Rectal smooth muscle tissue (tissue), 1 donor: Measurements from ENCODE around the gene LRP2.

ENCODE experiments used
- H3K27ac ChIP-seq: one replicate; pipeline ENCODE4 v1.7.0; 2013; ENCODE audit warnings: low read depth, low read length, inconsistent platforms
- H3K27me3 ChIP-seq: one replicate; pipeline ENCODE4 v1.7.0; 2013; ENCODE audit warnings: low read length; ENCODE audit not compliant: control insufficient read depth, insufficient read depth
- H3K36me3 ChIP-seq: one replicate; pipeline ENCODE4 v1.7.0; 2013; ENCODE audit warnings: low read length; ENCODE audit not compliant: control insufficient read depth, insufficient read depth
- H3K4me1 ChIP-seq: one replicate; pipeline ENCODE4 v1.7.0; 2013; ENCODE audit warnings: low read length; ENCODE audit not compliant: control insufficient read depth, insufficient read depth
- H3K4me3 ChIP-seq: one replicate; pipeline ENCODE4 v1.7.0; 2013; ENCODE audit warnings: low read length
- H3K9ac ChIP-seq: one replicate; pipeline ENCODE4 v1.7.0; 2013; ENCODE audit warnings: low read length

LRP2 gene

GRCh38 chr2:169205176-169205575 is 157.2 kb downstream of the LRP2 start:
- H3K4me1 ChIP-seq = no peaks in the 10 kb centered on the region
- no peak overlapping the region for H3K27ac ChIP-seq
- H3K36me3 ChIP-seq = no peaks in the 10 kb centered on the region
- no peak overlapping the region for H3K4me3 ChIP-seq
- H3K9ac ChIP-seq = no peak overlapping the region
- H3K27me3 ChIP-seq = no peaks in the 10 kb centered on the region

- H3K4me3 ChIP-seq = no peak overlapping the region
- no peaks in the 10 kb centered on the region for H3K4me1 ChIP-seq
- no peaks in the 10 kb centered on the region for H3K36me3 ChIP-seq
- H3K27ac ChIP-seq = no peak overlapping the region
- H3K27me3 ChIP-seq = no peaks in the 10 kb centered on the region
- H3K9ac ChIP-seq = no peak overlapping the region
Measured at GRCh38 chr2:169203952-169204351, 158.4 kb downstream of the LRP2 start.

GRCh38 chr2:169200756-169201155 is 161.6 kb downstream of the LRP2 start:
- no peak overlapping the region for H3K4me3 ChIP-seq
- no peaks in the 10 kb centered on the region for H3K4me1 ChIP-seq
- H3K36me3 ChIP-seq = no peaks in the 10 kb centered on the region

GRCh38 chr2:169193618-169194017 is 168.7 kb downstream of the LRP2 start:
- no peaks in the 10 kb centered on the region for H3K36me3 ChIP-seq
- H3K4me3 ChIP-seq = no peak overlapping the region
- no peaks in the 10 kb centered on the region for H3K4me1 ChIP-seq
- H3K9ac ChIP-seq = no peak overlapping the region
- H3K27ac ChIP-seq = no peak overlapping the region
- no peaks in the 10 kb centered on the region for H3K27me3 ChIP-seq

More at GRCh38 chr2:169200756-169201155, 161.6 kb downstream of the LRP2 start:
- Histone ChIP-seq H3K27ac (no peak overlapping the region), H3K27me3 (no peaks in the 10 kb centered on the region), H3K9ac (no peak overlapping the region)

- Histone ChIP-seq H3K4me1 (no peaks in the 10 kb centered on the region), H3K9ac (no peak overlapping the region), H3K27ac (no peak overlapping the region), H3K36me3 (no peaks in the 10 kb centered on the region), H3K27me3 (no peaks in the 10 kb centered on the region), H3K4me3 (no peak overlapping the region)
Measured at GRCh38 chr2:169190197-169190775, 172.0 kb downstream of the LRP2 start.

- Histone ChIP-seq H3K36me3 (no peaks in the 10 kb centered on the region), H3K27ac (no peak overlapping the region), H3K4me1 (no peaks in the 10 kb centered on the region), H3K27me3 (no peaks in the 10 kb centered on the region), H3K9ac (no peak overlapping the region), H3K4me3 (no peak overlapping the region)
Measured at GRCh38 chr2:169189132-169189531, 173.2 kb downstream of the LRP2 start.

DNA sequence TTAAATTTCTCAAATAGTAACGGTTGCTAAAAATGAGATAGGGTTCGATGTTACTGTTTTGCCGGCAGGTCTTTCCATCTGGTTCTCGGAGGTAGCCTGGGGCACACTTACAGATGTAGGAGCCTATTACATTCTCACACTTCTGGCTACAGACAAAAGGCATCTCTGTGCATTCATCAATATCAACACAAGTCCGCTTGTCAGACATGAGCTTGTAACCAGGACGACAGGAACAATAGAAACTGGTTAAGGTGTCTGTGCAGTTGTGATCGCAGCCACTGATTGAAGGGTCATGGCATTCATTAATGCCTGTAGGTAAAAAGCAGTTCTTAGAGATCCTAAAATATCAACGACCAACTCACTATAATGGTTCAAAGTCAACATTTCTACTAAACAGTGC is 176.6 kb downstream of the LRP2 start:
- Histone ChIP-seq H3K36me3 (no peaks in the 10 kb centered on the region), H3K27me3 (no peaks in the 10 kb centered on the region), H3K27ac (no peak overlapping the region), H3K4me1 (no peaks in the 10 kb centered on the region), H3K9ac (no peak overlapping the region), H3K4me3 (no peak overlapping the region)

- no peaks in the 10 kb centered on the region for H3K4me1 ChIP-seq
- H3K9ac ChIP-seq = no peak overlapping the region
- H3K27ac ChIP-seq = no peak overlapping the region
- H3K4me3 ChIP-seq = no peak overlapping the region
- H3K36me3 ChIP-seq = no peaks in the 10 kb centered on the region
- H3K27me3 ChIP-seq = no peaks in the 10 kb centered on the region
Measured at GRCh38 chr2:169184074-169184473, 178.3 kb downstream of the LRP2 start.

GRCh38 chr2:169182573-169182972 is 179.8 kb downstream of the LRP2 start:
- Histone ChIP-seq H3K27ac (no peak overlapping the region), H3K4me1 (no peaks in the 10 kb centered on the region), H3K9ac (no peak overlapping the region), H3K27me3 (no peaks in the 10 kb centered on the region), H3K36me3 (no peaks in the 10 kb centered on the region), H3K4me3 (no peak overlapping the region)

- no peak overlapping the region for H3K27ac ChIP-seq
- no peaks in the 10 kb centered on the region for H3K27me3 ChIP-seq
- no peak overlapping the region for H3K4me3 ChIP-seq
- H3K4me1 ChIP-seq = no peaks in the 10 kb centered on the region
- no peak overlapping the region for H3K9ac ChIP-seq
- no peaks in the 10 kb centered on the region for H3K36me3 ChIP-seq
Measured at GRCh38 chr2:169178804-169179390, 183.4 kb downstream of the LRP2 start.

DNA sequence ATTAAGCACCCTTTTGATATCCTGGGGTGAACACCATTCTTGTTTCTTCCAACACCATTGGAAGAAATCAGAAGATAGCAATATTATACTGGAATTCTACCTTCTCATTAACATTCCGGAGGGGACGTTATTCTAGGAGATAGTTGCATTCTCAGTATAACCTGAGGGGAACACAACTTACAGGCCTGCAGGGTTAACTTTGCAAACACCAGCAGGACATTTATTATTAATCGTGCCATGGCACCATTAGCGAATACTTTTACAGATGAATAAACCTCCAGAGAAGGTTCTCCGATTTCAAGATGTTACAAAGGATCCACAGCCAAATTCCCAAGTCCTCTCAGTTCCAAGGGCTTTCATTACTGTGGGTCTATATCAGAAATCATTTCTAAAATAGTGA is 184.0 kb downstream of the LRP2 start:
- H3K27me3 ChIP-seq = no peaks in the 10 kb centered on the region
- H3K4me3 ChIP-seq = no peak overlapping the region
- no peak overlapping the region for H3K27ac ChIP-seq
- H3K9ac ChIP-seq = no peak overlapping the region
- no peaks in the 10 kb centered on the region for H3K4me1 ChIP-seq
- no peaks in the 10 kb centered on the region for H3K36me3 ChIP-seq

DNA sequence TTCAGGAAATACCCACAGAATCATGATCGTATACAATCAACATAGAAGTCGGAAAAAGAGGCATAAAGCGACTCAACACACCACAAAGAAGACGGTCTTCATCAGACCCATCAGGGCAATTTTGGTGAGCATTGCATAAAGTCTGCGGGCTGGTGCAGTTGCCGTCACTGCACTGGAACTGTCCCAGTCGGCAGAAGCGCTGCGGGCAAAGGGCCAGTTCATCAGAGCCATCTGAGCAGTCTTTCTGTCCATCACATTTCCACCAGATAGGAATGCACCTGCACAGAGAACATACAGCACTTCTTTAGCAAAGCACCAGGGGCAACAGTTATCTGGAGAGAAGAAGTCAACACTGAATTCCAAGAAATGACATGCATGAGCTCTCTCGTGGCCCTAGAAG is 187.2 kb downstream of the LRP2 start:
- no peak overlapping the region for H3K4me3 ChIP-seq

GRCh38 chr2:169173876-169174275 is 188.5 kb downstream of the LRP2 start:
- Histone ChIP-seq H3K27ac (no peak overlapping the region), H3K4me1 (no peaks in the 10 kb centered on the region), H3K36me3 (no peaks in the 10 kb centered on the region), H3K9ac (no peak overlapping the region), H3K27me3 (no peaks in the 10 kb centered on the region), H3K4me3 (no peak overlapping the region)

More for the DNA sequence above, 187.2 kb downstream of the LRP2 start:
- no peaks in the 10 kb centered on the region for H3K36me3 ChIP-seq
- H3K9ac ChIP-seq = no peak overlapping the region
- H3K4me1 ChIP-seq = no peaks in the 10 kb centered on the region
- no peaks in the 10 kb centered on the region for H3K27me3 ChIP-seq
- H3K27ac ChIP-seq = no peak overlapping the region
